ENCODE measurements around the gene PARD6B.
"Not testable (repeated sequence)": the region's sequence is repeated elsewhere in the genome, so short reads cannot be mapped to it uniquely, and the experiment has no call there.

Gene PARD6B

GRCh38 chr20:50746138-50746940, 15.0 kb downstream of the PARD6B start:
- DNase-seq, result peak; percentile 23

GRCh38 chr20:50747275-50747674, 15.9 kb downstream of the PARD6B start:
- no peak for DNase-seq

- DNase-seq, result peak; percentile 75
Observed at GRCh38 chr20:50750145-50750671, 18.8 kb downstream of the PARD6B start.

GRCh38 chr20:50753152-50753551, 21.8 kb downstream of the PARD6B start:
- no peak for DNase-seq

- DNase-seq, result no peak
Observed at GRCh38 chr20:50754420-50754819, 23.0 kb downstream of the PARD6B start.

- no peak for DNase-seq
Observed at GRCh38 chr20:50756447-50756846, 25.1 kb downstream of the PARD6B start.

- DNase-seq, result no peak
Observed at GRCh38 chr20:50758469-50758868, 27.1 kb downstream of the PARD6B start.

GRCh38 chr20:50758992-50759391, 27.6 kb downstream of the PARD6B start:
- no peak for DNase-seq

GRCh38 chr20:50759678-50760077, 28.3 kb downstream of the PARD6B start:
- no peak for DNase-seq

- no peak for DNase-seq
Observed at GRCh38 chr20:50762045-50762422, 30.7 kb downstream of the PARD6B start.

- DNase-seq, result no peak
Observed at GRCh38 chr20:50762435-50763220, 31.2 kb downstream of the PARD6B start.

GRCh38 chr20:50763550-50764458, 32.4 kb downstream of the PARD6B start:
- not testable (repeated sequence) for DNase-seq

GRCh38 chr20:50765251-50765650, 33.9 kb downstream of the PARD6B start:
- DNase-seq, result not testable (repeated sequence)

- no peak for DNase-seq
Observed at GRCh38 chr20:50765674-50766073, 34.3 kb downstream of the PARD6B start.

- peak; percentile 91 for DNase-seq
Observed at GRCh38 chr20:50766955-50767809, 35.8 kb downstream of the PARD6B start.

- DNase-seq, result not testable (repeated sequence)
Observed at GRCh38 chr20:50768991-50769390, 37.6 kb downstream of the PARD6B start.

- DNase-seq, result not testable (repeated sequence)
Observed at GRCh38 chr20:50769551-50770085, 38.2 kb downstream of the PARD6B start.

GRCh38 chr20:50771419-50772080, 40.2 kb downstream of the PARD6B start:
- not testable (repeated sequence) for DNase-seq

- no peak for DNase-seq
Observed at GRCh38 chr20:50772420-50773185, 41.2 kb downstream of the PARD6B start.

- DNase-seq, result no peak
Observed at GRCh38 chr20:50774515-50774914, 43.1 kb downstream of the PARD6B start.
